ENCODE results near the gene NMB. TPM values are rescaled to one million over a fixed set of nuclear protein-coding genes. Genes with fewer than 3 reads are reported as not detected.

The NMB gene
- total RNA-seq, 1 experiment from 2014 or later = 10.9 TPM

DNA sequence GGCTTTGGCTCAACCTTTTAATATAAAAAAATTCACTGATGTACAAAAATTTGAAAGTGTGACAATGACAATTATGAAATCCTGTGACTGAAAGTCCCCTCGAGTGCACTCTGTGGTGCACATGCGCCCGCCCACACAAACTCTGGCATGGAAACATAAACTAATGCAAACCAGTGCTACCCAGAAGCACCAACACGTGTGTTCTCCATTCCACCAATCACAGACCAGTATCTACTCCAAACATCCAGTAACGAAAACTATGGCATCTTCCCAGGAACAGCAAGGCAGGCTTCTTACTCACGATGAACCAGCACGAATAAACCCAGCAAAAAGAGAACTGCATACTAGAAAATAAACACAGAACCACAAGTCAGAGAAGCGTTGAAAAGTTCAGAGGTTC is 11.7 kb upstream of the NMB start:
- CTCF ChIA-PET = interaction anchor here (1.0 kb wide), 1 partner anchor 10 kb away, joined by 3 read pairs; no protein-coding TSS in a partner anchor
- TF ChIP-seq, protein P1, sequence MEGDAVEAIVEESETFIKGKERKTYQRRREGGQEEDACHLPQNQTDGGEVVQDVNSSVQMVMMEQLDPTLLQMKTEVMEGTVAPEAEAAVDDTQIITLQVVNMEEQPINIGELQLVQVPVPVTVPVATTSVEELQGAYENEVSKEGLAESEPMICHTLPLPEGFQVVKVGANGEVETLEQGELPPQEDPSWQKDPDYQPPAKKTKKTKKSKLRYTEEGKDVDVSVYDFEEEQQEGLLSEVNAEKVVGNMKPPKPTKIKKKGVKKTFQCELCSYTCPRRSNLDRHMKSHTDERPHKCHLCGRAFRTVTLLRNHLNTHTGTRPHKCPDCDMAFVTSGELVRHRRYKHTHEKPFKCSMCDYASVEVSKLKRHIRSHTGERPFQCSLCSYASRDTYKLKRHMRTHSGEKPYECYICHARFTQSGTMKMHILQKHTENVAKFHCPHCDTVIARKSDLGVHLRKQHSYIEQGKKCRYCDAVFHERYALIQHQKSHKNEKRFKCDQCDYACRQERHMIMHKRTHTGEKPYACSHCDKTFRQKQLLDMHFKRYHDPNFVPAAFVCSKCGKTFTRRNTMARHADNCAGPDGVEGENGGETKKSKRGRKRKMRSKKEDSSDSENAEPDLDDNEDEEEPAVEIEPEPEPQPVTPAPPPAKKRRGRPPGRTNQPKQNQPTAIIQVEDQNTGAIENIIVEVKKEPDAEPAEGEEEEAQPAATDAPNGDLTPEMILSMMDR (IDR thresholded peaks at IDR 0.05; ENCODE audit: unreplicated experiment) = no peak
- BruUV-seq (replicated peaks) = TSS peak; percentile 80

DNA sequence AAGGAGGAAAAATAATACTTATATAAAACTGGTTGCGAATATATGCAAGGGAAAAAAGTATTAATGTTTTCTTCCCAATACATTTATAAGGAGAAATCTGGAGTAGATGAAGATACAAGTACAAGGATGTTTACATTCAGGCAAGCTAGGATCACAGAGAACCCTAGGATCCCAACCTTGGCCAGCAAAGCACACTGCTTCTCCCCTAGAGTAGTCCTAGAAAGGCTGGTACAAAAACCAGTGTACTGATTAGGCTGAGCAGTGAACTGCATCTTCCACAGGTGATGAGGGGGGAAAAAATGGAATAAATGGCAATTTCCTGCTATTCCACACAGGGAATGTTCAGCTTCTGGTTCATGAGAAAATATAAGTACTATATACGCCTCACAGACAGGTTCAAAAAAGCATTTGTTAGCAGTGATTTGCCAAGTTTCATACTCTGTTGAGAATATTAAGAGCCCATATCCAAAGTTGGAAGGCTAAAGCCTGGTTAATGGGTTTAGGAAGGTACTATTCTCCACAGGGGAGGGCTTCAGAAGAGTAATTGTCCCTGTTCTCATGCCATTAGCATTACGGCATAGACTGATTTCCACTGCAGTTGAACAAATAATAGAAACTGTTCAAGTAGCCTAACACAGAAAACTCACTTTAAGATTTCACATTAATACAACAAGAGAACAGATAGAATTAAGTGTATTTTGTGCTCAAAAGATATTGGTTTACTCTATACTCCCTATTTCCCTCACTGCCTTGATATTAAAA is 10.4 kb upstream of the NMB start:
- intact Hi-C loops (cut with micrococcal nuclease; ENCODE audit: unreplicated experiment) = no loop called here
- no peak for DNase-seq
- Mint-ChIP-seq H3K27me3 (ENCODE audit: unreplicated experiment) (no peaks in the 10 kb centered on the region), H3K4me3 (ENCODE audit: low read depth, unreplicated experiment) (no peak overlapping the region), H3K36me3 (ENCODE audit: insufficient read depth, unreplicated experiment) (peaks cover 68% of the 10 kb centered on the region), H3K4me1 (ENCODE audit: low read depth, unreplicated experiment) (peaks cover 17% of the 10 kb centered on the region), H3K9me3 (ENCODE audit: low read depth, unreplicated experiment) (no peaks in the 10 kb centered on the region), H3K27ac (ENCODE audit: unreplicated experiment) (no peak overlapping the region)
- CTCF ChIA-PET = interaction anchor here (1.0 kb wide), 1 partner anchor 11 kb away, joined by 3 read pairs; no protein-coding TSS in a partner anchor
- TF ChIP-seq, protein P1 (IDR thresholded peaks at IDR 0.05; ENCODE audit: unreplicated experiment) = no peak
- BruUV-seq (replicated peaks) = no TSS peak

More for the DNA sequence above, 11.7 kb upstream of the NMB start:
- DNase-seq = no peak
- Mint-ChIP-seq H3K4me3 (ENCODE audit: low read depth, unreplicated experiment) (no peak overlapping the region), H3K27ac (ENCODE audit: unreplicated experiment) (no peak overlapping the region), H3K36me3 (ENCODE audit: insufficient read depth, unreplicated experiment) (peaks cover 72% of the 10 kb centered on the region), H3K4me1 (ENCODE audit: low read depth, unreplicated experiment) (peaks cover 17% of the 10 kb centered on the region), H3K9me3 (ENCODE audit: low read depth, unreplicated experiment) (no peaks in the 10 kb centered on the region), H3K27me3 (ENCODE audit: unreplicated experiment) (no peaks in the 10 kb centered on the region)
- intact Hi-C loops (cut with micrococcal nuclease; ENCODE audit: unreplicated experiment) = no loop called here

DNA sequence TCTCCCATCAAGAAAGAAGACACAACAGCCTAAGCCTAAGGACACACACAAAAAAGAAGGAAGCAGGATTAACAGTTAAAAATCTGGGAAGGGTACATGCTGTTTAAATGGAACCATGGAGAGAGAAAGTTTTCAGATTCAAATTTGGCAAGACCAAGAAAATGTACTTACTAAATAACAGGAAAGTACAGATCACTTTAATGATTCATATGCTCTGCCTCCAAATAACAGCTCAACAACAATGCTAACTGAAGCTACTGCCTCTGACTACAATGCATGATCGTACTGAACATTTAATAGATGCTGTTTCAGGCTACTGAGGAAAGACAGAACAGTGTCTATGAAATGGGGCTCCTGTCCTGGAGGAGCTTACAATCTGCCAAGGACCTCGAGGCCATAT is 8.4 kb upstream of the NMB start:
- Mint-ChIP-seq H3K4me3 (ENCODE audit: low read depth, unreplicated experiment) (no peak overlapping the region), H3K27ac (ENCODE audit: unreplicated experiment) (no peak overlapping the region), H3K9me3 (ENCODE audit: low read depth, unreplicated experiment) (no peaks in the 10 kb centered on the region), H3K4me1 (ENCODE audit: low read depth, unreplicated experiment) (peaks cover 9% of the 10 kb centered on the region), H3K36me3 (ENCODE audit: insufficient read depth, unreplicated experiment) (peaks cover 60% of the 10 kb centered on the region), H3K27me3 (ENCODE audit: unreplicated experiment) (no peaks in the 10 kb centered on the region)
- no peak for DNase-seq
- CTCF ChIA-PET = no interaction called here
- no TSS peak for BruUV-seq (replicated peaks)
- TF ChIP-seq, protein P1 (IDR thresholded peaks at IDR 0.05; ENCODE audit: unreplicated experiment) = no peak
- intact Hi-C loops (cut with micrococcal nuclease; ENCODE audit: unreplicated experiment) = no loop called here

DNA sequence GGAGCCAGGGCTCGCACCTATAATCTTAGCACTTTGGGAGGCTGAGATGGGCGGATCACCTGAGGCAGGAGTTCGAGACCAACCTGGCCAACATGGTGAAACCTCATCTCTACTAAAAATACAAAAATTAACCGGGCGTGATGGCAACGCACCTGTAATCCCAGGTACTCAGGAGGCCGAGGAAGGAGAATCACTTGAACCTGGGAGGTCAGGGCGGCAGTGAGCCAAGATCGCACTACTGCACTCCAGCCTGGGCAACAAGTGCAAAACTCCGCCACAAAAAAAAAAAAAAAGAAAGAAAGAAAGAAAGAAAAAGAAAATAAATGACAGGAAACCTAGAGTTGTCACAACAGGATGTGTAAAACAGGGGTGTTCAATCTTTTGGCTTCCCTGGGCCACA is 3.0 kb upstream of the NMB start:
- TF ChIP-seq, protein P1 (IDR thresholded peaks at IDR 0.05; ENCODE audit: unreplicated experiment) = no peak
- CTCF ChIA-PET = interaction anchor here (0.7 to 1.1 kb wide), 2 partner anchors 150 to 251 kb away, joined by 3 to 4 read pairs; no protein-coding TSS in a partner anchor
- DNase-seq = no peak
- H3K4me3 Mint-ChIP-seq (ENCODE audit: low read depth, unreplicated experiment) = no peak overlapping the region
- peaks cover 78% of the 10 kb centered on the region for H3K36me3 Mint-ChIP-seq (ENCODE audit: insufficient read depth, unreplicated experiment)
- BruUV-seq (replicated peaks) = no TSS peak
- no peak overlapping the region for H3K27ac Mint-ChIP-seq (ENCODE audit: unreplicated experiment)
- no peaks in the 10 kb centered on the region for H3K9me3 Mint-ChIP-seq (ENCODE audit: low read depth, unreplicated experiment)
- peaks cover 19% of the 10 kb centered on the region for H3K4me1 Mint-ChIP-seq (ENCODE audit: low read depth, unreplicated experiment)
- intact Hi-C loops (cut with micrococcal nuclease; ENCODE audit: unreplicated experiment) = no loop called here
- no peaks in the 10 kb centered on the region for H3K27me3 Mint-ChIP-seq (ENCODE audit: unreplicated experiment)

All from Calu3 (cell line).